SK-N-MC (cell line): ENCODE results near the gene DIS3L.

ENCODE experiments used
- EZH2 ChIP-seq: fragments of 200-600 bp; sonication (generic); IDR thresholded peaks from one replicate; pipeline ENCODE4 v1.6.1; 2017; ENCODE audit warnings: antibody characterized with exemption
- FOXP2 ChIP-seq: optimal IDR thresholded peaks from 2 replicates; pipeline ENCODE3; 2011; ENCODE audit warnings: mild to moderate bottlenecking, moderate library complexity; ENCODE audit not compliant: insufficient read depth; ENCODE audit errors: extremely low read length, control extremely low read depth
- POLR2AphosphoS5 ChIP-seq: IDR thresholded peaks from 2 replicates; pipeline ENCODE4 v1.6.1; 2012; ENCODE audit warnings: mild to moderate bottlenecking, low read depth, low read length, borderline replicate concordance

DNA sequence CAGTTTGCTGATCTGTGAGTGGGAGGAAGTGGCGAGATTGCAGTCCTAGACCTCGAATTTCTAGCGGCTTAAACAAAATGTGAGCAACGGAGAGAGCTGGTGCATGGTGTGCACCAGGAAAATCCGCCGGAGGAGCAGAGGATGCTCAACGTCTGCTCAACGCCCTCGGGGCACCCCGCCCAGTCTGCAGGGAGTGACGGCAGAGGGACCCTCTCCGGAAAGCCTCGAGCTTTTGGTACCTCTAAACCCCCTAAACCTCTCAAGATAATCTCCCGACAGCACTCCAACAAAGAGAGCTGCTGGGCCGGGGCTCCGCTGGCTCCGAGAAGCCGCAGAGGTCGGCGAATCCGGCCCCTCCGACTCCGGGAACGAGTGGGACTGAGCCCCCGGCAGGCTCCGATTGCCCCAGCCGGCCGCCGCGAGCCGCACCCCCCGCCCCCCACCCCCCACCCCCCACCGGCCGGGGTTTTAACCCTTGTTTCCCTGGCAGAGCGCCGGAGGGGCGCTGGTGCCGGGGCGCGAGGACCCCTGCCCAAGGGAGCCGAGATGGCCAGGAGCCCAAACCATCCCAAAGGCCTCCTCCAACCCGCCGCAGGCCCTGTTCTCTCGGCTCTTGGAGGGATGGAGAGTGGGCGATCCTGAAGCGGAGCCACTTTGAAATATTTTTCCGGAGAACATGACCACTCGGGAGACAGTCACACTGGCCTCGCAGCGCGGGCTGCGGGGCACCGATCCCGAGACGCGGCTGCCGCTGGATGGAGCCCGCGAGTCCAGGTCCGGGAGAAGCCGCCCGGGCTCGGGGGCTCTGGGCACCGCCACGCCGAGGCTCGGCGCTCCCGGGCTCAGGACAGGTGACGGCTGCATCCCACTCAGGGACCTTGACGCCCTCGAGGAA is 41.3 kb upstream of the DIS3L start:
- TF ChIP-seq EZH2 (no peak), POLR2AphosphoS5 (no peak), FOXP2 (no peak)
